SK-N-SH (cell line): ENCODE data around the gene NCK1. TPM values are rescaled to one million over a fixed set of nuclear protein-coding genes. Genes with fewer than 3 reads are reported as not detected.

Source experiments
- CTCF ChIA-PET: fragments of 300-600, 350-600 bp; formaldehyde crosslinking; extraction: SDS; loops from one replicate; lab custom pipeline; 2021; lab: Yijun Ruan, JAX
- POLR2A ChIA-PET: fragments of 350-600 bp; sonication (Branson Sonifier 250); formaldehyde crosslinking; extraction: SDS; loops from one replicate; lab custom pipeline; 2020; ENCODE audit warnings: antibody characterized with exemption, inconsistent platforms; lab: Yijun Ruan, JAX
- DNase-seq: peaks from one replicate; pipeline ENCODE4 v3.0.0; 2012
- H2AFZ ChIP-seq: fragments of 200-600 bp; sonication (generic); 2 replicates; pipeline ENCODE4 v1.8.1; 2016; ENCODE audit warnings: antibody characterized with exemption, mild to moderate bottlenecking, low read depth
- H3F3A ChIP-seq: fragments of 200-600 bp; sonication (generic); replicated peaks from 2 replicates; pipeline ENCODE3; 2016; ENCODE audit warnings: antibody characterized with exemption, mild to moderate bottlenecking; ENCODE audit not compliant: insufficient read depth
- H3K27ac ChIP-seq, 2 experiments: fragments of 200-500 bp in 1 of 2; fragments of 200-600 bp in 1 of 2; sonication (Bioruptor generic) in 1 of 2; sonication (generic), shearing (Covaris generic) in 1 of 2; 2 replicates each; pipeline versions ENCODE4 v1.5.1 to v1.6.1; 2014 to 2016; ENCODE audit warnings: low read depth in 2 of 2, inconsistent platforms in 1 of 2, low read length in 1 of 2, mild to moderate bottlenecking in 1 of 2, mixed read lengths in 1 of 2
- H3K27me3 ChIP-seq: fragments of 200-600 bp; sonication (generic), shearing (Covaris generic); 2 replicates; pipeline ENCODE4 v1.6.1; 2016; ENCODE audit warnings: mixed run types; ENCODE audit not compliant: insufficient read depth
- H3K36me3 ChIP-seq, 2 experiments: fragments of 200-500 bp in 1 of 2; fragments of 200-600 bp in 1 of 2; sonication (Bioruptor generic) in 1 of 2; sonication (generic) in 1 of 2; replicated peaks in 1 of 2; 2 replicates each; pipeline versions ENCODE3 to v1.5.1; 2014 to 2016; ENCODE audit warnings: low read length in 1 of 2, mild to moderate bottlenecking in 1 of 2; ENCODE audit not compliant: insufficient read depth in 2 of 2, control insufficient read depth in 1 of 2
- H3K4me1 ChIP-seq, 2 experiments: fragments of 200-500 bp in 1 of 2; fragments of 200-600 bp in 1 of 2; sonication (Bioruptor generic) in 1 of 2; sonication (generic), shearing (Covaris generic) in 1 of 2; 2 replicates each; pipeline versions ENCODE4 v1.5.1 to v1.6.1; 2014 to 2016; ENCODE audit warnings: low read depth in 1 of 2, low read length in 1 of 2, mixed run types in 1 of 2; ENCODE audit not compliant: insufficient read depth in 2 of 2, control insufficient read depth in 1 of 2
- H3K4me2 ChIP-seq: fragments of 200-600 bp; sonication (generic), shearing (Covaris generic); 2 replicates; pipeline ENCODE4 v1.6.1; 2017; ENCODE audit warnings: mixed run types
- H3K4me3 ChIP-seq, 2 experiments: fragments of 200-500 bp in 1 of 2; fragments of 200-600 bp in 1 of 2; sonication (Bioruptor generic) in 1 of 2; sonication (generic), shearing (Covaris generic) in 1 of 2; 2 replicates each; pipeline versions ENCODE4 v1.5.1 to v1.8.1; 2014 to 2016; ENCODE audit warnings: low read depth in 2 of 2, inconsistent platforms in 1 of 2, low read length in 1 of 2, mild to moderate bottlenecking in 1 of 2, mixed read lengths in 1 of 2, moderate library complexity in 1 of 2
- H3K79me2 ChIP-seq: fragments of 200-600 bp; sonication (generic); 2 replicates; pipeline ENCODE4 v1.8.1; 2017; ENCODE audit warnings: mild to moderate bottlenecking; ENCODE audit not compliant: insufficient read depth
- H3K9ac ChIP-seq: fragments of 200-600 bp; sonication (generic); 2 replicates; pipeline ENCODE4 v1.6.1; 2017; ENCODE audit warnings: mixed run types
- H3K9me2 ChIP-seq: fragments of 200-600 bp; sonication (generic); 2 replicates; pipeline ENCODE4 v1.6.1; 2017; ENCODE audit warnings: mixed run types
- H3K9me3 ChIP-seq: fragments of 200-600 bp; sonication (generic); 2 replicates; pipeline ENCODE4 v1.6.1; 2017; ENCODE audit warnings: mixed run types, mild to moderate bottlenecking, moderate library complexity
- H4K20me1 ChIP-seq: fragments of 200-600 bp; sonication (generic); 2 replicates; pipeline ENCODE4 v1.6.1; 2017; ENCODE audit warnings: mild to moderate bottlenecking, mixed run types; ENCODE audit not compliant: insufficient read depth
- CHD2 ChIP-seq: fragments of 150-350 bp; IDR thresholded peaks from 2 replicates; pipeline ENCODE4 v1.6.1; 2018; ENCODE audit warnings: low read length; ENCODE audit not compliant: partially characterized antibody
- ELF1 ChIP-seq: IDR thresholded peaks from 2 replicates; pipeline ENCODE4 v1.4.0; 2012
- FOXM1 ChIP-seq: IDR thresholded peaks from 2 replicates; pipeline ENCODE4 v1.4.0; 2012; ENCODE audit warnings: low read depth, mild to moderate bottlenecking
- GABPA ChIP-seq: IDR thresholded peaks from 2 replicates; pipeline ENCODE4 v1.4.0; 2012; ENCODE audit warnings: low read depth, mild to moderate bottlenecking
- JUND ChIP-seq: IDR thresholded peaks from 2 replicates; pipeline ENCODE4 v1.4.0; 2012
- MXI1 ChIP-seq: IDR thresholded peaks from 2 replicates; pipeline ENCODE4 v1.6.1; 2012; ENCODE audit warnings: mild to moderate bottlenecking, low read depth, low read length, improper control_type of control experiment
- NFIC ChIP-seq: IDR thresholded peaks from 2 replicates; pipeline ENCODE4 v1.4.0; 2012; ENCODE audit warnings: borderline replicate concordance
- POLR2AphosphoS5 ChIP-seq: IDR thresholded peaks from 2 replicates; pipeline ENCODE4 v1.6.1; 2012; ENCODE audit warnings: low read depth, low read length
- RCOR1 ChIP-seq: fragments of 150-350 bp; IDR thresholded peaks from 2 replicates; pipeline ENCODE4 v1.6.1; 2017; ENCODE audit warnings: antibody characterized with exemption, low read length
- TAF1 ChIP-seq: IDR thresholded peaks from 2 replicates; pipeline ENCODE4 v1.6.1; 2012; ENCODE audit warnings: low read depth, mild to moderate bottlenecking, low read length, moderate library complexity, borderline replicate concordance
- TCF12 ChIP-seq: IDR thresholded peaks from 2 replicates; pipeline ENCODE4 v1.4.0; 2012
- WGBS: methylation state at CpG from one replicate; pipeline ENCODE4 v1.1.6; 2017; ENCODE audit warnings: low lambda C conversion rate; 5-methylcytosine and 5-hydroxymethylcytosine counted together
- polyA plus RNA-seq, 3 experiments: library from polyadenylated mRNA; depleted of rRNA; stranded (reverse); fragments of >200 nt; gene quantifications; 2 replicates each; pipeline ENCODE4 v1.2.3, GENCODE V29; 2012
- TF ChIP-seq, protein P1 (sequence below): IDR thresholded peaks from 2 replicates; pipeline ENCODE4 v1.4.0; 2012; ENCODE audit warnings: low read depth, borderline replicate concordance
- TF ChIP-seq, protein P2 (sequence below): fragments of 150-350 bp; IDR thresholded peaks from 2 replicates; pipeline ENCODE4 v1.6.1; 2017; ENCODE audit warnings: antibody characterized with exemption, low read length, low read depth, borderline replicate concordance

Gene NCK1
- polyA plus RNA-seq, 1 of the 3 experiments (the other 2 are of a cell fraction), result 16.2 TPM

DNA sequence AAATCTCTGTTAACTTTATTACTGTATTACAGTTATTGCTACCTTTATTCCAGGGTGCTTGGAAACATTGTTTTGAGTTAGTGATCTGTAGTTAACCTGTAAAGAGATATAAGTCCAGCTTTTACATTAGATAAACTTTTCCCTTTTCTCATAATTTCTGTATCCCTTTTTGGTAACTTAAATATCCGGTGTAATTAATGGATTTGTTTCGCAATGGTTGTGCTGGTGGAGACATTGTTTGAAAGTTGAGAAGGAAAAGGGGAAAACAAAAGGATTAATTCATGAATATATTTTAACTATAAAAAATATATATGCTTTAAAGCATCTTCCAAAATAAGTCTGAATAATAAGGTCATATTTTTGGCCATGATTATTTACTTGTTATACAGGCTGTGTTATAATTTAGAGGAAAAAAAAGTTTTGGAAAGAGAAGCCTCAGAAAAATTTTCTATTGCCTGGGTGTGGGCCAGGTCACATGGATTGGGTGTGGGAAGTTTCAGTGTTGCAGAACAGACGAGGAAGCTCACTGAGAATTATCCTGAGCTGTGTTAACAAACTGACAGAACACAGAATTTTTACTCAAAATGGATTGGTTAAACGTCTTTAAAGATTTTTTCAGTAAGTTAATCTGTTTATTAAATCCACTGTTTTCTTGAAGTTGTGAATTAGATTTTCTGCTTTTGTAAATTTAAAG, 68.1 kb downstream of the NCK1 start:
- H3K4me1 ChIP-seq, result peaks cover 0 to 3% of the 10 kb centered on the region in 2 experiments; a peak in 1 of 4 replicates
- H3K79me2 ChIP-seq, result peaks cover 24% of the 10 kb centered on the region
- peaks cover 13 to 32% of the 10 kb centered on the region in 2 experiments for H3K36me3 ChIP-seq
- H3K27ac ChIP-seq, result no peak overlapping the region
- no peak for DNase-seq
- H4K20me1 ChIP-seq, result 0 out of 2 replicates have a peak, but pooled peaks cover 6% of the 10 kb centered on the region
- H2AFZ ChIP-seq, result no peak overlapping the region
- H3K4me2 ChIP-seq, result no peak overlapping the region
- no peak overlapping the region for H3K4me3 ChIP-seq
- 0 out of 2 replicates have a peak, but pooled peaks cover 2% of the 10 kb centered on the region for H3K9me2 ChIP-seq
- POLR2A ChIA-PET, result no interaction called here
- H3F3A ChIP-seq, result peaks cover 5% of the 10 kb centered on the region
- H3K27me3 ChIP-seq, result no peaks in the 10 kb centered on the region
- H3K9ac ChIP-seq, result no peak overlapping the region
- TF ChIP-seq JUND, result no peak
- TF ChIP-seq, protein P1, sequence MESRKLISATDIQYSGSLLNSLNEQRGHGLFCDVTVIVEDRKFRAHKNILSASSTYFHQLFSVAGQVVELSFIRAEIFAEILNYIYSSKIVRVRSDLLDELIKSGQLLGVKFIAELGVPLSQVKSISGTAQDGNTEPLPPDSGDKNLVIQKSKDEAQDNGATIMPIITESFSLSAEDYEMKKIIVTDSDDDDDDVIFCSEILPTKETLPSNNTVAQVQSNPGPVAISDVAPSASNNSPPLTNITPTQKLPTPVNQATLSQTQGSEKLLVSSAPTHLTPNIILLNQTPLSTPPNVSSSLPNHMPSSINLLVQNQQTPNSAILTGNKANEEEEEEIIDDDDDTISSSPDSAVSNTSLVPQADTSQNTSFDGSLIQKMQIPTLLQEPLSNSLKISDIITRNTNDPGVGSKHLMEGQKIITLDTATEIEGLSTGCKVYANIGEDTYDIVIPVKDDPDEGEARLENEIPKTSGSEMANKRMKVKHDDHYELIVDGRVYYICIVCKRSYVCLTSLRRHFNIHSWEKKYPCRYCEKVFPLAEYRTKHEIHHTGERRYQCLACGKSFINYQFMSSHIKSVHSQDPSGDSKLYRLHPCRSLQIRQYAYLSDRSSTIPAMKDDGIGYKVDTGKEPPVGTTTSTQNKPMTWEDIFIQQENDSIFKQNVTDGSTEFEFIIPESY, result no peak
- TF ChIP-seq NFIC, result no peak
- TF ChIP-seq GABPA, result no peak
- no peak for TF ChIP-seq CHD2
- no peak for TF ChIP-seq FOXM1
- no peak for TF ChIP-seq TAF1
- CTCF ChIA-PET, result interaction anchor here (0.7 to 1.2 kb wide), 2 partner anchors 22 to 614 kb away, joined by 3 read pairs; no protein-coding TSS in a partner anchor
- WGBS, result 77% methylated on average over 4 of the region's 4 CpGs
- no peaks in the 10 kb centered on the region for H3K9me3 ChIP-seq

DNA sequence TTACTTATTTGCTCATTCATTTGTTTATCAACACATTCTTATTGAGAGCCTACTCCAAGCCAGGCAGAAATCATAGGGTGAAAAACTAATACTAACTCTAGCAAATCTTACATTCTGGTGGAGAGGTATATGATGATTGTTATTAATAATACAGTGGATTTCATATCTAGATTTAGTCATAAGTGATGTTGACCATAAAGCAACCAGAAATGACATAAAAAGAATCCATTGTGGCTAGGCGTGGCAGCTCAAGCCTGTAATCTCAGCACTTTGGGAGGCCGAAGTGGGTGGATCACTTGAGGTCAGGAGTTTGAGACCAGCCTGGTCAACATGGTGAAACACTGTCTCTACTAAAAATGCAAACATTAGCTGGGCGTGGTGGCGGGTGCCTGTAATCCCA, 69.6 kb downstream of the NCK1 start:
- H2AFZ ChIP-seq, result no peak overlapping the region
- no peaks in the 10 kb centered on the region for H3K27me3 ChIP-seq
- no peak for TF ChIP-seq NFIC
- no peak for TF ChIP-seq ELF1
- TF ChIP-seq, protein P2, sequence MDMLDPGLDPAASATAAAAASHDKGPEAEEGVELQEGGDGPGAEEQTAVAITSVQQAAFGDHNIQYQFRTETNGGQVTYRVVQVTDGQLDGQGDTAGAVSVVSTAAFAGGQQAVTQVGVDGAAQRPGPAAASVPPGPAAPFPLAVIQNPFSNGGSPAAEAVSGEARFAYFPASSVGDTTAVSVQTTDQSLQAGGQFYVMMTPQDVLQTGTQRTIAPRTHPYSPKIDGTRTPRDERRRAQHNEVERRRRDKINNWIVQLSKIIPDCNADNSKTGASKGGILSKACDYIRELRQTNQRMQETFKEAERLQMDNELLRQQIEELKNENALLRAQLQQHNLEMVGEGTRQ, result no peak
- no peak for TF ChIP-seq TAF1
- no peak for TF ChIP-seq FOXM1
- TF ChIP-seq MXI1, result no peak
- TF ChIP-seq RCOR1, result no peak
- TF ChIP-seq POLR2AphosphoS5, result no peak
- no peak for TF ChIP-seq TCF12
- H3K4me1 ChIP-seq, result peaks cover 0 to 3% of the 10 kb centered on the region in 2 experiments; a peak in 1 of 4 replicates
- POLR2A ChIA-PET, result no interaction called here
- H3F3A ChIP-seq, result peaks cover 5% of the 10 kb centered on the region
- no peak overlapping the region for H3K27ac ChIP-seq
- peaks cover 13 to 36% of the 10 kb centered on the region in 2 experiments for H3K36me3 ChIP-seq
- H3K4me3 ChIP-seq, result no peak overlapping the region
- no peak overlapping the region for H3K4me2 ChIP-seq
- 0 out of 2 replicates have a peak, but pooled peaks cover 6% of the 10 kb centered on the region for H4K20me1 ChIP-seq
- CTCF ChIA-PET, result interaction anchor here (0.9 kb wide), 1 partner anchor 34 kb away, joined by 3 read pairs; no protein-coding TSS in a partner anchor
- DNase-seq, result no peak
- 0 out of 2 replicates have a peak, but pooled peaks cover 2% of the 10 kb centered on the region for H3K9me2 ChIP-seq
- peaks cover 26% of the 10 kb centered on the region for H3K79me2 ChIP-seq
- H3K9ac ChIP-seq, result no peak overlapping the region
- H3K9me3 ChIP-seq, result no peaks in the 10 kb centered on the region
- 77% methylated on average over 3 of the region's 4 CpGs for WGBS
